ENCODE data around the gene SHB.

GRCh38 chr9:37972351-37972848, 96.6 kb downstream of the SHB start:
- TF ChIP-seq CTCF (IDR thresholded peaks at IDR 0.05) (no peak), POLR2A (IDR thresholded peaks at IDR 0.05) (no peak)
